Measurements from ENCODE around the gene HECW1. TPM values are rescaled to one million over a fixed set of nuclear protein-coding genes. Genes with fewer than 3 reads are reported as not detected.

HECW1 gene
- total RNA-seq, 1 donor, result 2.9 TPM

- TF ChIP-seq CTCF (IDR thresholded peaks at IDR 0.05; ENCODE audit: extremely low read depth, low read depth, low read length), result no peak
- peaks cover 24% of the 10 kb centered on the region for H3K4me1 ChIP-seq (ENCODE audit: insufficient read depth, low read length)
- H3K27ac ChIP-seq (ENCODE audit: low read depth, low read length), result no peak overlapping the region
- H4K20me1 ChIP-seq (ENCODE audit: insufficient read depth, low read length), result no peaks in the 10 kb centered on the region
- no peak for DNase-seq (ENCODE audit: insufficient read length, low spot score, missing footprints)
- no peaks in the 10 kb centered on the region for H3K27me3 ChIP-seq (ENCODE audit: insufficient read depth, low read length)
- no peak overlapping the region for H3K4me3 ChIP-seq (ENCODE audit: insufficient read depth, low read length)
- no peak overlapping the region for H3K4me2 ChIP-seq (ENCODE audit: insufficient read depth, low read length)
- no peaks in the 10 kb centered on the region for H3K79me2 ChIP-seq (ENCODE audit: insufficient read depth, low read length)
- H3K9me3 ChIP-seq (ENCODE audit: low read depth, low read length), result no peaks in the 10 kb centered on the region
- H3K36me3 ChIP-seq (ENCODE audit: insufficient read depth, low read length), result no peaks in the 10 kb centered on the region
- H2AFZ ChIP-seq (ENCODE audit: low read length), result no peak overlapping the region
Measured at GRCh38 chr7:43459019-43459337, 346.5 kb downstream of the HECW1 start.

GRCh38 chr7:43460733-43461348 lies 348.4 kb downstream of the HECW1 start:
- no peak for DNase-seq (ENCODE audit: insufficient read length, low spot score, missing footprints)
- Histone ChIP-seq H2AFZ (ENCODE audit: low read length) (no peak overlapping the region), H3K9me3 (ENCODE audit: low read depth, low read length) (no peaks in the 10 kb centered on the region), H3K36me3 (ENCODE audit: insufficient read depth, low read length) (no peaks in the 10 kb centered on the region), H3K4me3 (ENCODE audit: insufficient read depth, low read length) (no peak overlapping the region), H3K4me2 (ENCODE audit: insufficient read depth, low read length) (no peak overlapping the region), H3K27ac (ENCODE audit: low read depth, low read length) (no peak overlapping the region), H4K20me1 (ENCODE audit: insufficient read depth, low read length) (no peaks in the 10 kb centered on the region), H3K4me1 (ENCODE audit: insufficient read depth, low read length) (peaks cover 21% of the 10 kb centered on the region), H3K27me3 (ENCODE audit: insufficient read depth, low read length) (no peaks in the 10 kb centered on the region), H3K79me2 (ENCODE audit: insufficient read depth, low read length) (no peaks in the 10 kb centered on the region)
- no peak for TF ChIP-seq CTCF (IDR thresholded peaks at IDR 0.05; ENCODE audit: extremely low read depth, low read depth, low read length)

GRCh38 chr7:43461349-43462024 lies 349.0 kb downstream of the HECW1 start:
- no peak for DNase-seq (ENCODE audit: insufficient read length, low spot score, missing footprints)
- H2AFZ ChIP-seq (ENCODE audit: low read length), result no peak overlapping the region
- peaks cover 26% of the 10 kb centered on the region for H3K4me1 ChIP-seq (ENCODE audit: insufficient read depth, low read length)

More at GRCh38 chr7:43461349-43462024, 349.0 kb downstream of the HECW1 start:
- no peaks in the 10 kb centered on the region for H3K27me3 ChIP-seq (ENCODE audit: insufficient read depth, low read length)
- H4K20me1 ChIP-seq (ENCODE audit: insufficient read depth, low read length), result no peaks in the 10 kb centered on the region
- no peaks in the 10 kb centered on the region for H3K36me3 ChIP-seq (ENCODE audit: insufficient read depth, low read length)
- no peak overlapping the region for H3K4me3 ChIP-seq (ENCODE audit: insufficient read depth, low read length)
- no peak for TF ChIP-seq CTCF (IDR thresholded peaks at IDR 0.05; ENCODE audit: extremely low read depth, low read depth, low read length)
- H3K79me2 ChIP-seq (ENCODE audit: insufficient read depth, low read length), result no peaks in the 10 kb centered on the region
- no peak overlapping the region for H3K27ac ChIP-seq (ENCODE audit: low read depth, low read length)
- H3K4me2 ChIP-seq (ENCODE audit: insufficient read depth, low read length), result no peak overlapping the region
- no peaks in the 10 kb centered on the region for H3K9me3 ChIP-seq (ENCODE audit: low read depth, low read length)
